ENCODE measurements around the gene CRAT. TPM values are rescaled to one million over a fixed set of nuclear protein-coding genes. Genes with fewer than 3 reads are reported as not detected.

Gene CRAT
- total RNA-seq (2014; rRNA removed) (12.8 and 16.1 TPM in 2 replicates), Bru-seq, nascent RNA (percentile 50 among the genes with signal in this experiment), BruChase-seq, experiment 1, labeled RNA remaining after a 6-hour chase (percentile 48 among the genes with signal in this experiment), BruChase-seq, experiment 2, labeled RNA remaining after a 2-hour chase (percentile 57 among the genes with signal in this experiment)
- long read RNA-seq, partial matches to known transcripts = 10 of 40 reads
- long read RNA-seq, other reads (novel, unspliced or antisense) = 29 of 40 reads

DNA sequence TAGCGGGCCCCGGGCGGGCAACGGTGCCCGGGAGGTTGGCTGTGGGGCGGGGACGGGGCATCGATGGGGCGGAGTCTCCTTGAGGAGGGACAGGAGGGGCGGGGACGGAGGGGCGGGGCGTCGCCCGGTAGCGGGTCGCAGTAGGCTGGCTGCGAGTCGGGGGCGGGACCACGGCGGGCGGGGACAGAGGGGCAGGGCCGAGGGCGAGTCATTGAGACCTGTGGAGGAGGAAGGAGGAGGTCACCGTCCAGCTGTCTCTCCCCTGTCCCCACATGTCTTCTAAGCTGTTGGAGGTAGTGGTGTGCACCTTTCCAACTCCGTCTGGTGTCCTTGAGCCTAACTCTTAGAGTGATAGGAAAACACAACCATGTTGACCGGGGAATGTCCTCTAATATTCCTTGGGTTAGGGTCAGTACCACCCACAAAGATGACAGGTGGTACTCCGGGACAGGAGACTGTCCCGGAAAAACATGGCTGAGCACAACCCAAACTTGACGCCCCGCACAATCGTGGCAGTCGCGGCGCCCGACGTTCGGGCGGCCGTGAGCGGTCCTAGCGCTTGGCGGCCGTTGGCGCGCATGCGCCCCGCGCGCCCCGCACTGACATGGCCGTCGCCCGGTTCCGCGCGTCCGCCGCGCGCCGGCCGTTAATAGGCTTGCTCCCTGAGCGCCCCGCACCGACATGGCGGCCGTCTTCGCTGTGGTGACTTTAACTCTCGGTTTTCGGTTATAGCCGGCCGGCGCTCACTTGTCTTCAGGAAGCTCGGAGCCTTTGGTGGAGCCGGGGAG, at the start of gene CRAT, which contains the start of gene PTPA:
TSS of gene CRAT (minus strand) at position 54 of the 788 bp plus-strand sequence. CDS start 284 bp downstream, outside the sequence.
TSS of gene PTPA (plus strand) at position 676 of the 788 bp plus-strand sequence. CDS start 186 bp downstream, outside the sequence.
- Histone ChIP-seq H3K27ac (ENCODE audit: low read length) (peak within 1 kb of the TSS; percentile 71), H3F3A (ENCODE audit: low read length, unreplicated experiment) (no peaks in the 10 kb centered on the region), H3K4me3 (ENCODE audit: low read length) (peak within 1 kb of the TSS; percentile 78), H3K36me3 (ENCODE audit: low read depth, low read length) (no peaks in the 10 kb centered on the region), H3K9me2 (replicated peaks; ENCODE audit: low read length) (no peaks in the 10 kb centered on the region), H3K79me2 (ENCODE audit: low read length) (peaks cover 46% of the 10 kb centered on the region), H2AFZ (ENCODE audit: low read length) (peak within 1 kb of the TSS; percentile 93), H3K4me2 (ENCODE audit: low read length) (peak within 1 kb of the TSS; percentile 99), H3K9me3 (ENCODE audit: low read length) (no peaks in the 10 kb centered on the region), H3K4me1 (ENCODE audit: insufficient read depth, low read length) (peaks cover 12% of the 10 kb centered on the region), H3K9ac (ENCODE audit: low read length) (peak within 1 kb of the TSS; percentile 86), H3K27me3 (ENCODE audit: low read length) (no peaks in the 10 kb centered on the region), H4K20me1 (ENCODE audit: low read length) (no peaks in the 10 kb centered on the region)
- TF ChIP-seq EZH2phosphoT487 (IDR thresholded peaks at IDR 0.05; ENCODE audit: borderline replicate concordance, low read length) = no peak
- TF ChIP-seq EZH2 (IDR thresholded peaks at IDR 0.05; ENCODE audit: low read length, unreplicated experiment) = no peak
- TF ChIP-seq, protein P1, sequence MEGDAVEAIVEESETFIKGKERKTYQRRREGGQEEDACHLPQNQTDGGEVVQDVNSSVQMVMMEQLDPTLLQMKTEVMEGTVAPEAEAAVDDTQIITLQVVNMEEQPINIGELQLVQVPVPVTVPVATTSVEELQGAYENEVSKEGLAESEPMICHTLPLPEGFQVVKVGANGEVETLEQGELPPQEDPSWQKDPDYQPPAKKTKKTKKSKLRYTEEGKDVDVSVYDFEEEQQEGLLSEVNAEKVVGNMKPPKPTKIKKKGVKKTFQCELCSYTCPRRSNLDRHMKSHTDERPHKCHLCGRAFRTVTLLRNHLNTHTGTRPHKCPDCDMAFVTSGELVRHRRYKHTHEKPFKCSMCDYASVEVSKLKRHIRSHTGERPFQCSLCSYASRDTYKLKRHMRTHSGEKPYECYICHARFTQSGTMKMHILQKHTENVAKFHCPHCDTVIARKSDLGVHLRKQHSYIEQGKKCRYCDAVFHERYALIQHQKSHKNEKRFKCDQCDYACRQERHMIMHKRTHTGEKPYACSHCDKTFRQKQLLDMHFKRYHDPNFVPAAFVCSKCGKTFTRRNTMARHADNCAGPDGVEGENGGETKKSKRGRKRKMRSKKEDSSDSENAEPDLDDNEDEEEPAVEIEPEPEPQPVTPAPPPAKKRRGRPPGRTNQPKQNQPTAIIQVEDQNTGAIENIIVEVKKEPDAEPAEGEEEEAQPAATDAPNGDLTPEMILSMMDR (conservative IDR thresholded peaks at IDR 0.05; ENCODE audit: low read depth, low read length) = no peak
- peak; percentile 85 for DNase-seq
- peak; percentile 81 for ATAC-seq
- intact Hi-C loops (cut with micrococcal nuclease) = loop anchor here (2.0 kb wide), 1 partner anchor 30 kb away; the partner anchor contains the start of gene DOLPP1
- ChIA-PET CTCF (interaction anchor here (1.0 kb wide), 1 partner anchor 83 kb away, joined by 3 read pairs; the partner anchor contains the start of gene SH3GLB2), POLR2A (ENCODE audit: unreplicated experiment) (interaction anchor here (0.6 kb wide), 1 partner anchor 63 kb away, joined by 10 read pairs; no protein-coding TSS in a partner anchor)
- no TSS peak for BruUV-seq (replicated peaks)

DNA sequence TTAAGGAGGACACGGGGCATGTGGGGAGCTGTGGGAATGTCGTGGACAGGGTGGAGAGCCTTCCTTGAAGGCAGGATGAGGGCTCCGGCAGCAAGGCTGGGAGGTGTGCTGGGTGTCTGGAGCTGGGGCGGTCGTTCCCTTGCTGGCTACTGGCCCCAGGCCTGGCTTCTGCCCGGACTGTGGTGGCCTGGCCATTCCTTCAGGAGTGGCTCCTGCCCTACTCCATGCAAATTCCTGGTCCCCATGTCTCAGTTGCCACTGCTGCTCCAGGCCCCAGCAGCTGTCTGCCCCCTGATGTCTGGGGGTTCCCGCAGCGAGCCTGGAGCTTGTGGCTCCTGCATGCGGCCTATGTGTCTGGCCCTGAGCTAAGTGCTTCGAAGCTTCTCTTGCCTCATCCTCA, 45.6 kb upstream of the CRAT start:
- Histone ChIP-seq H4K20me1 (ENCODE audit: low read length) (no peaks in the 10 kb centered on the region), H3K27me3 (ENCODE audit: low read length) (no peaks in the 10 kb centered on the region), H3K36me3 (ENCODE audit: low read depth, low read length) (no peaks in the 10 kb centered on the region), H3K4me2 (ENCODE audit: low read length) (no peak overlapping the region), H3K27ac (ENCODE audit: low read length) (no peak overlapping the region), H3K9me3 (ENCODE audit: low read length) (no peaks in the 10 kb centered on the region), H2AFZ (ENCODE audit: low read length) (no peak overlapping the region), H3K9ac (ENCODE audit: low read length) (no peak overlapping the region), H3K4me3 (ENCODE audit: low read length) (no peak overlapping the region), H3K79me2 (ENCODE audit: low read length) (no peaks in the 10 kb centered on the region), H3F3A (ENCODE audit: low read length, unreplicated experiment) (no peaks in the 10 kb centered on the region), H3K4me1 (ENCODE audit: insufficient read depth, low read length) (no peaks in the 10 kb centered on the region), H3K9me2 (replicated peaks; ENCODE audit: low read length) (no peaks in the 10 kb centered on the region)
- intact Hi-C loops (cut with micrococcal nuclease) = no loop called here
- DNase-seq = no peak
- BruUV-seq (replicated peaks) = no TSS peak
- TF ChIP-seq EZH2 (IDR thresholded peaks at IDR 0.05; ENCODE audit: low read length, unreplicated experiment) (no peak), EZH2phosphoT487 (IDR thresholded peaks at IDR 0.05; ENCODE audit: borderline replicate concordance, low read length) (no peak)
- TF ChIP-seq, protein P1 (conservative IDR thresholded peaks at IDR 0.05; ENCODE audit: low read depth, low read length) = no peak
- ChIA-PET CTCF (no interaction called here), POLR2A (ENCODE audit: unreplicated experiment) (no interaction called here)
- ATAC-seq = no peak
